HG02678 (cell line): ENCODE measurements around the gene ZBTB20.
A peak's percentile ranks its signal among the peaks of the same experiment; 100 is the strongest.

Experiments used
- ATAC-seq: cut with Tn5 transposase; IDR thresholded peaks from one replicate; pipeline ENCODE4 v1.9.1; 2021; ENCODE audit warnings: mild to moderate bottlenecking, moderate library complexity; ENCODE audit not compliant: unreplicated experiment

The ZBTB20 gene

GRCh38 chr3:114402838-114403237, 744.2 kb downstream of the ZBTB20 start:
- no peak for ATAC-seq

- ATAC-seq = no peak
Measured at GRCh38 chr3:114401346-114401745, 745.7 kb downstream of the ZBTB20 start.

GRCh38 chr3:114400371-114400770, 746.7 kb downstream of the ZBTB20 start:
- ATAC-seq = no peak

GRCh38 chr3:114394551-114394950, 752.5 kb downstream of the ZBTB20 start:
- no peak for ATAC-seq

- no peak for ATAC-seq
Measured at GRCh38 chr3:114393367-114394072, 753.6 kb downstream of the ZBTB20 start.

- ATAC-seq = no peak
Measured at GRCh38 chr3:114392831-114393230, 754.3 kb downstream of the ZBTB20 start.

GRCh38 chr3:114389156-114389555, 757.9 kb downstream of the ZBTB20 start:
- no peak for ATAC-seq

GRCh38 chr3:114384558-114384903, 762.6 kb downstream of the ZBTB20 start:
- ATAC-seq = peak; percentile 3

- peak; percentile 94 for ATAC-seq
Measured at GRCh38 chr3:114383875-114384557, 763.1 kb downstream of the ZBTB20 start.

- no peak for ATAC-seq
Measured at GRCh38 chr3:114380233-114380651, 766.8 kb downstream of the ZBTB20 start.

GRCh38 chr3:114379266-114379665, 767.8 kb downstream of the ZBTB20 start:
- ATAC-seq = no peak

GRCh38 chr3:114378760-114379159, 768.3 kb downstream of the ZBTB20 start:
- ATAC-seq = no peak

- no peak for ATAC-seq
Measured at GRCh38 chr3:114377426-114377825, 769.7 kb downstream of the ZBTB20 start.

- ATAC-seq = no peak
Measured at GRCh38 chr3:114376516-114377185, 770.4 kb downstream of the ZBTB20 start.

GRCh38 chr3:114375608-114376421, 771.3 kb downstream of the ZBTB20 start:
- ATAC-seq = no peak

- ATAC-seq = no peak
Measured at GRCh38 chr3:114374433-114374990, 772.6 kb downstream of the ZBTB20 start.

- no peak for ATAC-seq
Measured at GRCh38 chr3:114370537-114371174, 776.4 kb downstream of the ZBTB20 start.

- no peak for ATAC-seq
Measured at GRCh38 chr3:114365909-114366308, 781.2 kb downstream of the ZBTB20 start.

- ATAC-seq = no peak
Measured at GRCh38 chr3:114364806-114365654, 782.1 kb downstream of the ZBTB20 start.
